ENCODE results near the gene SLC11A1.

DNA sequence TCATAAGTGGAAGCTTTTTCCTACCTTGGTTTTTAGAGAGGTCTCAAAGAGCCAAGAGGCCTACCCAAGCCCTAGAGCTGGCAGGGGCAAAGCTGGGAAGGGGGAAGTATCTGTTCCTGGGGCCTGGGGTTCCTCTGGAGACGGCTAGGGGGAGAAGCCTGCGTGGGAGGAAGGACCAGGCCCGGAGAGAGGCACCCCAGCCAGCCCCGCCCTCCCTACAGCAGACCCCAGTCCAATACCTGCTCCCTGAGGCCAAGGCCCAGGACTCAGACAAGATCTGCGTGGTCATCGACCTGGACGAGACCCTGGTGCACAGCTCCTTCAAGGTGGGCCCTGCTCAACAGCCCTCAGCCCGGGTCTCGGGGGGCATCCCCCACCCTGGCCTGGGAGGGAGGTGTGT, 19.8 kb downstream of the SLC11A1 start:
- TF ChIP-seq GATA2 (IDR thresholded peaks at IDR 0.05; ENCODE audit: low read depth, low read length): no peak
- no peak for TF ChIP-seq GATA3 (IDR thresholded peaks at IDR 0.05; ENCODE audit: low read depth, low read length)

All from SH-SY5Y (cell line).